GM23338 (cell line): ENCODE data around the gene GGA1. TPM values are rescaled to one million over a fixed set of nuclear protein-coding genes. Genes with fewer than 3 reads are reported as not detected.

Experiments
- ATAC-seq: fragments of 200-7000 bp; cut with Tn5 transposase; 3 replicates; pipeline ENCODE4 v1.9.1; 2020
- DNase-seq: peaks from one replicate; pipeline ENCODE4 v3.0.0-alpha.2; 2015; ENCODE audit warnings: low spot score
- H2AFZ ChIP-seq: fragments of 200-600 bp; sonication (generic); 2 replicates; pipeline ENCODE4 v1.8.0; 2016; ENCODE audit warnings: antibody characterized with exemption, mild to moderate bottlenecking, moderate library complexity
- H3F3A ChIP-seq: fragments of 200-600 bp; sonication (generic); replicated peaks from 2 replicates; pipeline ENCODE4 v1.8.0; 2017; ENCODE audit warnings: antibody characterized with exemption, mixed run types, low read depth
- H3K27ac ChIP-seq: fragments of 200-600 bp; sonication (generic); 2 replicates; pipeline ENCODE4 v1.6.1; 2016; ENCODE audit warnings: low read depth
- H3K27me3 ChIP-seq: fragments of 200-600 bp; sonication (generic); 2 replicates; pipeline ENCODE4 v1.8.0; 2016; ENCODE audit warnings: mild to moderate bottlenecking, mixed run types, moderate library complexity; ENCODE audit not compliant: insufficient read depth
- H3K36me3 ChIP-seq: fragments of 200-600 bp; sonication (generic); 2 replicates; pipeline ENCODE4 v1.8.0; 2016; ENCODE audit warnings: mild to moderate bottlenecking; ENCODE audit not compliant: insufficient read depth
- H3K4me1 ChIP-seq: fragments of 200-600 bp; sonication (generic); 2 replicates; pipeline ENCODE4 v1.8.0; 2016; ENCODE audit warnings: mild to moderate bottlenecking, moderate library complexity; ENCODE audit not compliant: insufficient read depth
- H3K4me2 ChIP-seq: fragments of 200-600 bp; sonication (generic); 2 replicates; pipeline ENCODE4 v1.7.1; 2017; ENCODE audit warnings: mixed run types
- H3K4me3 ChIP-seq: fragments of 200-600 bp; sonication (generic); 2 replicates; pipeline ENCODE4 v1.6.1; 2016; ENCODE audit warnings: mixed run types
- H3K79me2 ChIP-seq: fragments of 200-600 bp; sonication (generic); replicated peaks from 2 replicates; pipeline ENCODE4 v1.8.0; 2017; ENCODE audit warnings: mild to moderate bottlenecking; ENCODE audit not compliant: insufficient read depth
- H3K9me2 ChIP-seq: fragments of 200-600 bp; sonication (generic); 2 replicates; pipeline ENCODE4 v1.8.0; 2017; ENCODE audit not compliant: insufficient read depth
- H4K20me1 ChIP-seq: fragments of 200-600 bp; sonication (generic); replicated peaks from 2 replicates; pipeline ENCODE4 v1.8.0; 2017; ENCODE audit warnings: mild to moderate bottlenecking; ENCODE audit not compliant: insufficient read depth
- H3K27ac Mint-ChIP-seq: 2 replicates; pipeline ENCODE4 v1.8.0; 2020; ENCODE audit warnings: inconsistent platforms, mild to moderate bottlenecking, moderate library complexity, mixed read lengths
- H3K27me3 Mint-ChIP-seq: 3 replicates; pipeline ENCODE4 v1.8.0; 2022; ENCODE audit warnings: low read depth, mild to moderate bottlenecking, moderate library complexity, mixed read lengths, inconsistent platforms; ENCODE audit not compliant: insufficient read depth, poor library complexity
- H3K36me3 Mint-ChIP-seq: 3 replicates; pipeline ENCODE4 v1.8.0; 2021; ENCODE audit warnings: low read depth, mild to moderate bottlenecking, inconsistent platforms, moderate library complexity, mixed read lengths
- H3K4me1 Mint-ChIP-seq: 3 replicates; pipeline ENCODE4 v1.8.0; 2020; ENCODE audit warnings: mild to moderate bottlenecking, inconsistent platforms, mixed read lengths
- H3K4me3 Mint-ChIP-seq: 3 replicates; pipeline ENCODE4 v1.8.0; 2021; ENCODE audit warnings: moderate library complexity, mild to moderate bottlenecking, inconsistent platforms, mixed read lengths
- H3K9me3 Mint-ChIP-seq: 3 replicates; pipeline ENCODE4 v1.8.0; 2020; ENCODE audit warnings: moderate library complexity, mild to moderate bottlenecking, inconsistent platforms, mixed read lengths
- EZH2 ChIP-seq: fragments of 200-600 bp; sonication (generic); IDR thresholded peaks from one replicate; pipeline ENCODE4 v1.8.0; 2017; ENCODE audit warnings: antibody characterized with exemption, mild to moderate bottlenecking, low read depth; ENCODE audit not compliant: unreplicated experiment
- JUNB ChIP-seq: IDR thresholded peaks from one replicate; pipeline ENCODE4 v1.6.1; 2016; ENCODE audit warnings: antibody characterized with exemption; ENCODE audit not compliant: unreplicated experiment
- polyA plus RNA-seq: library from polyadenylated mRNA; unstranded; fragments of >200 nt; fragmentation: Nextera tagmentation; extraction: Ambion mirVana; gene quantifications from 2 replicates; pipeline ENCODE4 v1.2.1, GENCODE V29; 2016
- total RNA-seq: library from RNA; depleted of rRNA; stranded (reverse); fragments of >200 nt; shearing (Covaris generic); gene quantifications from 2 replicates; pipeline ENCODE4 v1.2.3, GENCODE V29; 2014
- TF ChIP-seq, protein P1 (sequence below): IDR thresholded peaks from one replicate; pipeline ENCODE4 v1.6.1; 2018; ENCODE audit warnings: antibody characterized with exemption; ENCODE audit not compliant: unreplicated experiment
- TF ChIP-seq, protein P2 (sequence below), 2 experiments: fragments of 200-600 bp in 1 of 2; sonication (generic) in 1 of 2; conservative IDR thresholded peaks; 2 replicates each; pipeline versions ENCODE4 v1.5.1 to v1.6.1; 2016 to 2017; ENCODE audit warnings: antibody characterized with exemption in 2 of 2, low read depth in 2 of 2, mild to moderate bottlenecking in 2 of 2, moderate library complexity in 1 of 2

Gene GGA1
- total and polyA plus RNA-seq, 2 experiments from 2014 or later = 36.9 to 57.1 TPM

DNA sequence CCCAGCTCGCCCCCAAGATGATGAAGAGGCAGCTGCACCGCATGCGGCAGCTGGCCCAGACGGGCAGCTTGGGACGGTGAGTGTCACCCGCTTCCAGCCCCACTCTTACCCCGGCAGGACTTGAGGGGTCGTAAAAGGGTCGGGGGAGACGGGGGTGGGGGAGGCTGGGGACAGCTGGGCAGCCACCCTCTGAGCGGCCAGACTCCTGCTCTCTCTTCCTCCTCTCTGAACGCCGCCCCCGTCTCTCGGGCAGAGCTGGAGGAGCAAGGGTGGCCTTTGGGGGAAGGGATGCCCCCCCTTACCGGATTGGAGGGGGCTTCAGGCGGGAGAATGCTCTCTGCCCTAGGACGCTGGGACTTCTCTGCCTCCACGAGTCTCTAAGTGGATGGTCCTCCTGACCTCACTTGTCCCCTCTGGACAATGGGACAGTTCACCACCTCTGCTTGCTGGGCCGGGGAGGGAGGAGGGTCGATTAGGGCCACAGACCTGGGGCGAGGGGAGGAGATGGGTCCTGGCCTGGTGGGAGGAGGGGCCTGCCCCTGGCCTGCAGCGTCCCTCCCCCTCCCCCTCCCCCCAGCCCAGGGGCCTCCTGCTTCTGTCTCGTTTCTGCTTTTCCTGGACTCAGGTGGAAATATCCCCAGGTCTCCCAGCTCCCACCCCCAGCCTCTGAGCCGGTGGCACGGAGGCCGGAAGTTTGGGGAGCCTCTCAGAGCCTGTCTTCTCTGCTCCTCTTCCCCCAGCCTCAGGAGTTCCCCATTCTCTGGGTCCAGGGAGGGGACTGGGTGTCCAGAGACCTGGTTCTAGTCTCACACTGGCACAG lies 31.3 kb downstream of the GGA1 start:
- Histone ChIP-seq H4K20me1 (peaks cover 4% of the 10 kb centered on the region; the same call in 1 of the 2 replicates), H3K27me3 (no peaks in the 10 kb centered on the region), H3K36me3 (no peaks in the 10 kb centered on the region), H3K79me2 (peaks cover 6% of the 10 kb centered on the region; the same call in 1 of the 2 replicates), H3K27ac (no peak overlapping the region), H2AFZ (0 out of 2 replicates have a peak overlapping the region, but pooled peaks have one; percentile 38), H3K4me3 (peak overlapping the region; percentile 89), H3K9me2 (no peaks in the 10 kb centered on the region), H3K4me1 (peaks cover 16% of the 10 kb centered on the region), H3K4me2 (peak overlapping the region; percentile 97), H3F3A (peaks cover 33% of the 10 kb centered on the region)
- Mint-ChIP-seq H3K36me3 (peaks cover 9% of the 10 kb centered on the region), H3K27ac (no peak overlapping the region), H3K9me3 (no peaks in the 10 kb centered on the region), H3K4me1 (peaks cover 27% of the 10 kb centered on the region), H3K27me3 (peaks cover 20% of the 10 kb centered on the region), H3K4me3 (peak overlapping the region; percentile 78)
- TF ChIP-seq JUNB (no peak), EZH2 (no peak)
- peak; percentile 17 for ATAC-seq
- DNase-seq = peak; percentile 54

DNA sequence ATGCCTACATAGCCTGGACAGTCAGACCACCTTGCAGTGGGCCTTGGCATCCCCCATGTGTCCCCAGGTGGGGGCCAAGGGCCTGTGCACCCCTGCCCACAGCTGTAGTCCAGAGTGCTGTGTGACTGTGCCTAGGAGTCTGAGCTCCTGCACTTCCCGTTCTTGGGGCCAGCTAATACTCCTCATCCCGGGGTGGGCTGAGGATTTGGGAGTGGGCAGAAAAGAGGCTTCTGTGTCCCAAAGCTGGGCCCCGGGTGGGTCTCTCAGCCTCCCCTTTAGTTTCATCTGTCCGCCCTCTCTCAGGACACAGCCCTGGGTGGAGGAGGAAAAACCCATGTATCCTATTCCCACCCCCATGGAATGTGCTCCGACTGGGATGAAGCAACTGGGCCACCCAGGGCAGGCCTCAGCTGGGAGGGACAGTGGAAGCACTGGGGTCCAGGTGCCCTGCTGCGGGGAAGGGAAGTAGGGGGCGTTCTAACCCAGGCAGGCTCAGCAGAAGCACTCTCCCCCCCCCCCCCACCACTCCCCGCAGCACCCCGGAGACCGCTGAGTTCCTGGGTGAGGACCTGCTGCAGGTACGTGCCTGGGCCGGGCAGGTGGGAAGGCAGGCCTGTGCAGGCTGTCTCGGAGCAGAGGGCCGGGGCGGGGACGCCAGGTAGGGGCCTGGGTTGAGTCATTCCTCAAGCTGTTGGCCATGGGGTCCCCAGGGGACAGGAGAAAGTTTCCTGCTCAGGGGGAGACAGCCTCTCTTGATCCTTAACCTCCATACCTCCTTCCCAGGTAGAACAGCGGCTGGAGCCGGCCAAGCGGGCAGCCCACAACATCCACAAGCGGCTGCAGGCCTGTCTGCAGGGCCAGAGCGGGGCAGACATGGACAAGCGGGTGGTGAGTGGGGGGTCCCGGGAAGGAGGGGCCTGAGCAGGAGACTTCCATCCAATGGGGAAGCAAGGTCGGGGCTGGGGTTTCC lies 32.2 kb downstream of the GGA1 start:
- H4K20me1 ChIP-seq = peaks cover 4% of the 10 kb centered on the region; the same call in 1 of the 2 replicates
- H3K4me1 ChIP-seq = peaks cover 16% of the 10 kb centered on the region
- H3K9me2 ChIP-seq = no peaks in the 10 kb centered on the region
- peak overlapping the region; percentile 97 for H3K4me2 ChIP-seq
- H3K27ac ChIP-seq = no peak overlapping the region
- no peaks in the 10 kb centered on the region for H3K36me3 ChIP-seq
- Mint-ChIP-seq H3K36me3 (peaks cover 16% of the 10 kb centered on the region), H3K4me3 (peak overlapping the region; percentile 78), H3K27me3 (peaks cover 20% of the 10 kb centered on the region), H3K4me1 (peaks cover 27% of the 10 kb centered on the region), H3K27ac (no peak overlapping the region), H3K9me3 (no peaks in the 10 kb centered on the region)
- H3K27me3 ChIP-seq = no peaks in the 10 kb centered on the region
- H3K79me2 ChIP-seq = peaks cover 6% of the 10 kb centered on the region; the same call in 1 of the 2 replicates
- DNase-seq = no peak
- H3F3A ChIP-seq = peaks cover 29% of the 10 kb centered on the region; the same call in 1 of the 2 replicates
- peak overlapping the region; percentile 89 for H3K4me3 ChIP-seq
- H2AFZ ChIP-seq = no peak overlapping the region
- TF ChIP-seq, protein P1, sequence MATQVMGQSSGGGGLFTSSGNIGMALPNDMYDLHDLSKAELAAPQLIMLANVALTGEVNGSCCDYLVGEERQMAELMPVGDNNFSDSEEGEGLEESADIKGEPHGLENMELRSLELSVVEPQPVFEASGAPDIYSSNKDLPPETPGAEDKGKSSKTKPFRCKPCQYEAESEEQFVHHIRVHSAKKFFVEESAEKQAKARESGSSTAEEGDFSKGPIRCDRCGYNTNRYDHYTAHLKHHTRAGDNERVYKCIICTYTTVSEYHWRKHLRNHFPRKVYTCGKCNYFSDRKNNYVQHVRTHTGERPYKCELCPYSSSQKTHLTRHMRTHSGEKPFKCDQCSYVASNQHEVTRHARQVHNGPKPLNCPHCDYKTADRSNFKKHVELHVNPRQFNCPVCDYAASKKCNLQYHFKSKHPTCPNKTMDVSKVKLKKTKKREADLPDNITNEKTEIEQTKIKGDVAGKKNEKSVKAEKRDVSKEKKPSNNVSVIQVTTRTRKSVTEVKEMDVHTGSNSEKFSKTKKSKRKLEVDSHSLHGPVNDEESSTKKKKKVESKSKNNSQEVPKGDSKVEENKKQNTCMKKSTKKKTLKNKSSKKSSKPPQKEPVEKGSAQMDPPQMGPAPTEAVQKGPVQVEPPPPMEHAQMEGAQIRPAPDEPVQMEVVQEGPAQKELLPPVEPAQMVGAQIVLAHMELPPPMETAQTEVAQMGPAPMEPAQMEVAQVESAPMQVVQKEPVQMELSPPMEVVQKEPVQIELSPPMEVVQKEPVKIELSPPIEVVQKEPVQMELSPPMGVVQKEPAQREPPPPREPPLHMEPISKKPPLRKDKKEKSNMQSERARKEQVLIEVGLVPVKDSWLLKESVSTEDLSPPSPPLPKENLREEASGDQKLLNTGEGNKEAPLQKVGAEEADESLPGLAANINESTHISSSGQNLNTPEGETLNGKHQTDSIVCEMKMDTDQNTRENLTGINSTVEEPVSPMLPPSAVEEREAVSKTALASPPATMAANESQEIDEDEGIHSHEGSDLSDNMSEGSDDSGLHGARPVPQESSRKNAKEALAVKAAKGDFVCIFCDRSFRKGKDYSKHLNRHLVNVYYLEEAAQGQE = no peak
- TF ChIP-seq, protein P2, sequence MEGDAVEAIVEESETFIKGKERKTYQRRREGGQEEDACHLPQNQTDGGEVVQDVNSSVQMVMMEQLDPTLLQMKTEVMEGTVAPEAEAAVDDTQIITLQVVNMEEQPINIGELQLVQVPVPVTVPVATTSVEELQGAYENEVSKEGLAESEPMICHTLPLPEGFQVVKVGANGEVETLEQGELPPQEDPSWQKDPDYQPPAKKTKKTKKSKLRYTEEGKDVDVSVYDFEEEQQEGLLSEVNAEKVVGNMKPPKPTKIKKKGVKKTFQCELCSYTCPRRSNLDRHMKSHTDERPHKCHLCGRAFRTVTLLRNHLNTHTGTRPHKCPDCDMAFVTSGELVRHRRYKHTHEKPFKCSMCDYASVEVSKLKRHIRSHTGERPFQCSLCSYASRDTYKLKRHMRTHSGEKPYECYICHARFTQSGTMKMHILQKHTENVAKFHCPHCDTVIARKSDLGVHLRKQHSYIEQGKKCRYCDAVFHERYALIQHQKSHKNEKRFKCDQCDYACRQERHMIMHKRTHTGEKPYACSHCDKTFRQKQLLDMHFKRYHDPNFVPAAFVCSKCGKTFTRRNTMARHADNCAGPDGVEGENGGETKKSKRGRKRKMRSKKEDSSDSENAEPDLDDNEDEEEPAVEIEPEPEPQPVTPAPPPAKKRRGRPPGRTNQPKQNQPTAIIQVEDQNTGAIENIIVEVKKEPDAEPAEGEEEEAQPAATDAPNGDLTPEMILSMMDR (conservative IDR thresholded peaks at IDR 0.05; ENCODE audit: low read depth in 2 of 2) = 0 out of 4 replicates have a peak, but pooled peaks of 1 of the 2 experiments have one; percentile 15
- no peak for ATAC-seq
